ENCODE data around the gene ZNF296.

DNA sequence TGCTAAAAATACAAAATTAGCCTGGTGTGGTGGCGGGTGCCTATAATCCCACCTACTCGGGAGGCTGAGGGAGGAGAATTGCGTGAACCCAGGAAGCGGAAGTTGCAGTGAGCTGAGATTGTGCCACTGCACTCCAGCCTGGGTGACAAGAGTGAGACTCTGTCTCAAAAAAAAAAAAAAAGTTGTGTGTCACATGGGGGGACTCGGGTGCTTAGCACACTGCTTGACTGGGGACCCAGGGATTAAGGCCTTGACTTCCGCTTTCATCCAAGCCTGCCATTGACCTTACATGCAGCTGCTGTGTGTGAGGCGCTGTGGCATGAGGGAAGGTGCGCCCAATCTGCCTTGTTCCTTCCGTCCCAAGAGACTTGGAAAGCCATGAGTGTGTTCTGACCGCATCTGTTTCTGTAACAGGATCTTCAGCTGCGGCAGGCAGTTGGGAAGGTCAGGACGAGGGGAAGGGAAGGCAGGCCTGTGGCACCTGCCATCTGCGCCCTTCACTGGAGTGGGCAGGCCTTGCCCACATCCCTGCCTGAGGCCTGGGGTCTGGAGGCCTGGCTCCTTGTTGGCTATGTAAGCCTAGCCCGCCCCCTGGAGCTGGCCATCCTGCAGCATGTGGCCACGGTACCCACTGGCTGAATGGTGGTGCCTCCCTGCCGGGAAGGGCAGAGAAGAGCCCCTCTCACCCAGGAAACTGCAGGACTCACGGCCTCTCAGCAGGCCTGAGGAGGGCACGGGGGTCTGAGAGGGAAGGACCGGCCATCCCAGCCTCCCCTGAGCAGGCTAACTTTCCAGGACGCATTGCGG is 39.7 kb upstream of the ZNF296 start:
- TF ChIP-seq EP300 (IDR thresholded peaks at IDR 0.05) (no peak), POLR2A (IDR thresholded peaks at IDR 0.05) (no peak)
- TF ChIP-seq, protein P1, sequence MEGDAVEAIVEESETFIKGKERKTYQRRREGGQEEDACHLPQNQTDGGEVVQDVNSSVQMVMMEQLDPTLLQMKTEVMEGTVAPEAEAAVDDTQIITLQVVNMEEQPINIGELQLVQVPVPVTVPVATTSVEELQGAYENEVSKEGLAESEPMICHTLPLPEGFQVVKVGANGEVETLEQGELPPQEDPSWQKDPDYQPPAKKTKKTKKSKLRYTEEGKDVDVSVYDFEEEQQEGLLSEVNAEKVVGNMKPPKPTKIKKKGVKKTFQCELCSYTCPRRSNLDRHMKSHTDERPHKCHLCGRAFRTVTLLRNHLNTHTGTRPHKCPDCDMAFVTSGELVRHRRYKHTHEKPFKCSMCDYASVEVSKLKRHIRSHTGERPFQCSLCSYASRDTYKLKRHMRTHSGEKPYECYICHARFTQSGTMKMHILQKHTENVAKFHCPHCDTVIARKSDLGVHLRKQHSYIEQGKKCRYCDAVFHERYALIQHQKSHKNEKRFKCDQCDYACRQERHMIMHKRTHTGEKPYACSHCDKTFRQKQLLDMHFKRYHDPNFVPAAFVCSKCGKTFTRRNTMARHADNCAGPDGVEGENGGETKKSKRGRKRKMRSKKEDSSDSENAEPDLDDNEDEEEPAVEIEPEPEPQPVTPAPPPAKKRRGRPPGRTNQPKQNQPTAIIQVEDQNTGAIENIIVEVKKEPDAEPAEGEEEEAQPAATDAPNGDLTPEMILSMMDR (IDR thresholded peaks at IDR 0.05) = no peak
